Measurements from ENCODE around the gene STIM2.
A peak's percentile ranks its signal among the peaks of the same experiment; 100 is the strongest.

Gene STIM2

DNA sequence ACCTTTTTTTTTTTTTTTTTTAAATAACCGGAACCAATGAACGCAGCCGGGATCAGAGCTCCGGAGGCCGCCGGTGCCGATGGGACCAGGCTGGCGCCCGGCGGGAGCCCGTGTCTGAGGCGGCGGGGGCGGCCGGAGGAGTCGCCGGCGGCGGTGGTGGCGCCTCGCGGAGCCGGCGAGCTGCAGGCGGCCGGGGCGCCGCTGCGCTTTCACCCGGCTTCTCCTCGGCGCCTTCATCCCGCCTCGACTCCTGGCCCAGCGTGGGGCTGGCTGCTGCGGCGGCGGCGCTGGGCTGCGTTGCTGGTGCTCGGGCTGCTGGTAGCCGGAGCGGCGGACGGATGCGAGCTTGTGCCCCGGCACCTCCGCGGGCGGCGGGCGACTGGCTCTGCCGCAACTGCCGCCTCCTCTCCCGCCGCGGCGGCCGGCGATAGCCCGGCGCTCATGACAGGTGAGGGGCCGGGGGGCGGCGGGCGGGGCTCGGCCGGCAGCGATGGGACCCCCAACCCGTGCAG, 337 bp downstream of the STIM2 start:
- TF ChIP-seq ZFX (IDR thresholded peaks at IDR 0.05; ENCODE audit: borderline replicate concordance), result no peak
- 0 out of 2 replicates have a peak, but pooled peaks have one; percentile 3 for TF ChIP-seq CTCF (IDR thresholded peaks at IDR 0.05)
- H3K27ac ChIP-seq, result peak overlapping the region; percentile 91

GRCh38 chr4:26861434-26862186, 969 bp downstream of the STIM2 start:
- TF ChIP-seq ZFX (IDR thresholded peaks at IDR 0.05; ENCODE audit: borderline replicate concordance) (no peak), CTCF (IDR thresholded peaks at IDR 0.05) (no peak)
- H3K27ac ChIP-seq, result peak overlapping the region; percentile 91

DNA sequence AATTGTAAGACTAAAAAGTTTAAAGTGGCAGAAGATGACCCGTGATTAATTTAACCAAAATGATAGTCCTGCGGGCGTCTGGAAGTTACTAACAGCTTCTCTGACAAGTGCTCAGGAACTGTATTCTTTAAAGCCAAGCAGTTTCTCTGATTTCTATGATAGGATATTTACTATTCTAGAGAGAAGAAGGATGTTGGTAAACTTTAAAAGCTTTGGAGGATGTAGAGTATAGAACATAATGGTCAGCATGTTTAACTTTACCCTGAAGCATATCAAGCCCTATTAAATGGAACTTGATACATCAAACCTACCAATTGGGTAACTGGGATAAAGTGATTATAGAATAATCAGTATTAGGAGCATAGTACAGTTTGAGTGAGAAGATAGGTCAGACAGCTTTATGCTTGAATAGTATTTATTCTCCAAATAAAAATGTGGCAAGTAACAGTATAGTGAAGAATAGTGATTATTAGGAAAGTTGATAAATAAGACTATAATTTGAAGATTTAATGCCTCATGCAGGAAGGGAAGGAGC, 1.8 kb downstream of the STIM2 start:
- H3K27ac ChIP-seq, result no peak overlapping the region

GRCh38 chr4:26863512-26863911, 2.9 kb downstream of the STIM2 start:
- no peak overlapping the region for H3K27ac ChIP-seq

More for the DNA sequence above, 1.8 kb downstream of the STIM2 start:
- TF ChIP-seq CTCF (IDR thresholded peaks at IDR 0.05) (no peak), ZFX (IDR thresholded peaks at IDR 0.05; ENCODE audit: borderline replicate concordance) (no peak)

DNA sequence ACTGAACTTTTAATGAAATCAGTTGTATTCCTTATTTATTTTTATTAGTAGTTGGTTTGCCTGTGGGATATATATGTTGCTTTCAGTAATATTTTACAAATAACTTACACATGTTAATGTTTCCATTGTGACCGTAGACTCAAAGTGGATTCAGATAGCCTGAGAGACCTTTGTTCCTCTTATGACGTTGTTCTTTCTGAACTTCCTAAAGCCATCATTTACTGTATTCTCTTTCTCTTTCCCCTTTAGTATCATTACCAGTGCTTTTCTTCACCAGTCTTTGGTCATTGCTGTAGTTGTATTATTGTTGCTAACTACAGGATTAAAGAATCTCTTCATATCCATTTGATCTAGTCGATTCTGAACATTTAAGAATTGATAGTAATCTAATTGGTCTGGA, 4.3 kb downstream of the STIM2 start:
- H3K27ac ChIP-seq, result no peak overlapping the region
- no peak for TF ChIP-seq CTCF (IDR thresholded peaks at IDR 0.05)
- no peak for TF ChIP-seq ZFX (IDR thresholded peaks at IDR 0.05; ENCODE audit: borderline replicate concordance)

More at GRCh38 chr4:26863512-26863911, 2.9 kb downstream of the STIM2 start:
- TF ChIP-seq ZFX (IDR thresholded peaks at IDR 0.05; ENCODE audit: borderline replicate concordance) (no peak), CTCF (IDR thresholded peaks at IDR 0.05) (no peak)

- no peak for TF ChIP-seq ZFX (IDR thresholded peaks at IDR 0.05; ENCODE audit: borderline replicate concordance)
- TF ChIP-seq CTCF (IDR thresholded peaks at IDR 0.05), result no peak
- H3K27ac ChIP-seq, result no peak overlapping the region
These were observed 5.6 kb downstream of the STIM2 start for GRCh38 chr4:26866203-26866602.

GRCh38 chr4:26866781-26867180, 6.1 kb downstream of the STIM2 start:
- no peak for TF ChIP-seq CTCF (IDR thresholded peaks at IDR 0.05)
- no peak for TF ChIP-seq ZFX (IDR thresholded peaks at IDR 0.05; ENCODE audit: borderline replicate concordance)

More at GRCh38 chr4:26866781-26867180, 6.1 kb downstream of the STIM2 start:
- no peak overlapping the region for H3K27ac ChIP-seq

Data from 22Rv1 (cell line).